GM12872 (cell line): ENCODE data around the gene MPP2.
A peak's percentile ranks its signal among the peaks of the same experiment; 100 is the strongest.

Experiments used
- CTCF ChIP-seq: IDR thresholded peaks from 3 replicates; pipeline ENCODE4 v1.5.1; 2011; ENCODE audit warnings: low read depth, mild to moderate bottlenecking, low read length, moderate library complexity; ENCODE audit not compliant: insufficient read depth

Gene MPP2

GRCh38 chr17:43845766-43846165 lies 61.6 kb downstream of the MPP2 start:
- no peak for TF ChIP-seq CTCF

DNA sequence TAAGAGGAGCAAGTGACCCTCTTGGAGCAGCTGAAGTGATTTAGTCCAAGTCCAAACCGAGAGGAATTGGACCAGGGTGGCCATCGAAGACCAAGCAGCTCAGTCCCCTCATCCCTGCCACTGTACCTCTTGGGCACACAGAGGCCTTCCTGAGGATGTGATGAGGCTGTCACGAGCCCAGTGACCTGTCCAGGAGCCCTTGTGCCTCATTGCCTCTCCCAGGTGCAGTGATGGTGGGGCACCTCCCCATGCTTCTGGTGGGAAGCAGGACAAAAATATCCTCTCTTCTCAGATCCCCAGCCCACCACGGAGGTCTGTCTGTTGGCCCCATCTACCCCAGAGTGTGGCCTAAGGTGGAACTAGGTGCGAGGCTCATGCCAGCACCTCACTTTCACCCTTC lies 63.1 kb downstream of the MPP2 start:
- TF ChIP-seq CTCF = no peak

DNA sequence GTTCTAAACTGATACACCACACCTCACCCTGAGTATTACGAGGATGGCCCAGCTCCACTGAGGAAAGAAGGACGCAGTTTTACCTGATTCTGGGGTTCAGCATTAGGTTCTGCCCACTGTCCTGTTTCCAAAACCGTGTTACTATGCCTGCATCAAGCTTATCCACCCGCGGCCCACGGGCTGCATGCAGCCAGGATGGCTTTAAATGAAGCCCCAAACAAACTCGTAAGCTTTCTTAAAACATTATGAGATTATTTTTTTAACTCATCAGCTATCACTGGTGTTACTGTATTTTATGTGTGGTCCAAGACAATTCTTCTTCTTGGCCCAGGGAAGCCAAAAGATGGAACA lies 64.4 kb downstream of the MPP2 start:
- TF ChIP-seq CTCF = no peak

GRCh38 chr17:43841282-43841681 lies 66.1 kb downstream of the MPP2 start:
- TF ChIP-seq CTCF = no peak

DNA sequence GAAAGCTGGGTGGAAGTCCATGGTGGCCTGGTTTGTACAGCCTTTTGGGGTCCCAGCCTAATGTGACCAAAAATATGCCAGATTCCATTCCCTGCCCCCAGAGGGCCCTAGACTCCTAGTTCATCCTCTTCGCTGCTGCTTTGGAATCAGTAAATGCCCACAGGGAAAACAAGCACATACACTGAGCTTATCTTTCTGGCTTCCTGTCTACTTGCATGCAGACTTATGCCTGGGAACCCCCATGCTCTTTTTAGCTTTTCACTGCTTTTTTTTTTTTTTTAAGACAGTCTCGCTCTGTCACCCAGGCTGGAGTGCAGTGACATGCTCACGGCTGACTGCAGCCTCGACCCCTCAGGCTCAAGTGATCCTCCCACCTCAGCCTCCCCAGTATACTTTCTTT lies 66.5 kb downstream of the MPP2 start:
- peak; percentile 33; the same call in 1 of the 3 replicates for TF ChIP-seq CTCF

DNA sequence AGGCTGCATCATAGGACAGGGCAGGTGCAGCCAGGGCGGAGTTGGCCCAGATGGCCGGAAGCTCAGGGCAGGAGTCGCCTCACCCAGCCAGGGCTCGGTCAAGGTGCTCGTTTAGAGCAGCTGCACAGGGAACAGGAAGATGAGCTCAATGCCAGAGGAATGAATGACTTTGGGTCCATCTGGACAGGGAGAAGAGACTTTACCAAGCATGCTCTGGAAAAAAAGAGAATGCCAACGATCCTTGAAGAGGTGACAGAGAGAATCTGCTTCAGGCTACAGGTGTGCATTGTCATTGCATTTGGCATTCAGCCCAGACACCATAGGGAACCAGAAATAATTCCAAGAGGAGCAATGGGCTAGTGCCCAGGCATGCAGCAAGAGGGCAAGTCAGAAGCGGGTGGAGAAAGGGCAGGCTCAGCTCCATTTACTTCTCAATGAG lies 67.6 kb downstream of the MPP2 start:
- TF ChIP-seq CTCF = no peak

- TF ChIP-seq CTCF = no peak
Measured at GRCh38 chr17:43834106-43834505, 73.2 kb downstream of the MPP2 start.

- no peak for TF ChIP-seq CTCF
Measured at GRCh38 chr17:43832976-43833829, 74.1 kb downstream of the MPP2 start, which contains the start of gene MPP3. Gene MPP3, minus strand, starts transcription at chr17:43833146. Its CDS starts 1,240 bp downstream, at chr17:43831906.
